Measurements from ENCODE around the gene TSKS. TPM values are rescaled to one million over a fixed set of nuclear protein-coding genes. Genes with fewer than 3 reads are reported as not detected.
A peak's percentile ranks its signal among the peaks of the same experiment; 100 is the strongest.

TSKS gene
- total RNA-seq, 1 experiment from 2014 or later, result not detected

GRCh38 chr19:49770529-49770928 is 7.4 kb upstream of the TSKS start:
- DNase-seq, result no peak
- Mint-ChIP-seq H3K27ac (ENCODE audit: unreplicated experiment) (no peak overlapping the region), H3K9me3 (ENCODE audit: low read depth, unreplicated experiment) (no peaks in the 10 kb centered on the region), H3K36me3 (ENCODE audit: insufficient read depth, unreplicated experiment) (peaks cover 27% of the 10 kb centered on the region), H3K4me1 (ENCODE audit: low read depth, unreplicated experiment) (peaks cover 24% of the 10 kb centered on the region), H3K27me3 (ENCODE audit: unreplicated experiment) (no peaks in the 10 kb centered on the region), H3K4me3 (ENCODE audit: low read depth, unreplicated experiment) (no peak overlapping the region)
- intact Hi-C loops (cut with micrococcal nuclease; ENCODE audit: unreplicated experiment), result no loop called here
- BruUV-seq (replicated peaks), result no TSS peak
- CTCF ChIA-PET, result interaction anchor here (0.7 kb wide), 1 partner anchor 13 kb away, joined by 4 read pairs; no protein-coding TSS in a partner anchor
- TF ChIP-seq CTCF (IDR thresholded peaks at IDR 0.05; ENCODE audit: unreplicated experiment), result no peak

DNA sequence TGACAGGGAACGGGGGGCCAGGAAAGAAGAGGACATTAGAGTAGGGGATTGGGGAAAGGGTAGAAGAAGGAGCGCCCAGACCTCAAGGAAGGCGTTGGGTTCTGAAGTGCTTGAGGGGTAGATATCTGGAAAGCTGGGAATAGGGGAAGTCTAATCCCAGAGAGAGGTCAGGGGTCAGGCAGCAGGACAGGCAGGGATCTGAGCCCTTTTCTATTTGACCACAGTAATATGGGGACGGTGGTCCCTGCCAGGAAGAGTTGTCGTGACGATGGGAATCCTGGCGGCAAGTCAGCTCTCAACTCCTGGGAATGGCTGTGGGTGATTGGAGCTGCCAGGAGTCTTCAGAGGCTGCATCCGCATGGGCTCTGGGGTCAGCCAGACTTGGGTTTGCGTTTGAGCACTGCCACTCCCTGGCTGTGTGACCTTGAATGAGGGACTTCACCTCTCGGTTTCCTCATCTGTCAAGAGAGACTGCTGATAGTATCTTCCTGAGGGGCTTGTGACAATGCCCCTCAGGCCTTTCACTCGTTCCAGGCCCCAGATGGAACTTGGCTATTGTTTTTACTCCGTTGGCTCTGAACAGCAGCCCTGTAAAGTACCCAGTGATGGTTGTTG is 5.0 kb upstream of the TSKS start:
- TF ChIP-seq CTCF (IDR thresholded peaks at IDR 0.05; ENCODE audit: unreplicated experiment), result no peak
- H3K27me3 Mint-ChIP-seq (ENCODE audit: unreplicated experiment), result no peaks in the 10 kb centered on the region
- DNase-seq, result no peak
- BruUV-seq (replicated peaks), result no TSS peak
- intact Hi-C loops (cut with micrococcal nuclease; ENCODE audit: unreplicated experiment), result no loop called here
- H3K36me3 Mint-ChIP-seq (ENCODE audit: insufficient read depth, unreplicated experiment), result peaks cover 27% of the 10 kb centered on the region
- peak overlapping the region; percentile 79 for H3K4me3 Mint-ChIP-seq (ENCODE audit: low read depth, unreplicated experiment)
- H3K27ac Mint-ChIP-seq (ENCODE audit: unreplicated experiment), result peak overlapping the region; percentile 29
- H3K4me1 Mint-ChIP-seq (ENCODE audit: low read depth, unreplicated experiment), result peaks cover 24% of the 10 kb centered on the region
- H3K9me3 Mint-ChIP-seq (ENCODE audit: low read depth, unreplicated experiment), result no peaks in the 10 kb centered on the region
- CTCF ChIA-PET, result no interaction called here

DNA sequence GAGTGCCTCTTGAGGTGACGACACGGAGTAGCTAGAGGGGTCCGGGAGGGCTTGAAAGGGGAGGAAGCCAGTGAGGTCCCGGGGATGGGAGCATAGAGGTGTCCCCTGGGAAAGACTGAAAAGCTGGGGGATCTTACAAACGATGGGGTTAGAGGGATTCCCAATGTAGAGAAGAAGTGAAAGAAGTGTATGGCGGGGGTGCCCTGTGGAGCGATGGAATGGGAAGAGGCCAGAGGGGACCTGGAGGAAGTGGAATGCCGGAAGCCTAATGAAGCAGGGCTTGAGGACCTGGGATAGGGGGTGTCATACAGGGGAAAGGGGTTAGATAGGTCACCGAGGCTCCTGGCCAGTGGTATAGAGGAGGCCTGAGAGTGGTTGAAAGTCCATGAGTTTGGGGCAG is 4.3 kb upstream of the TSKS start:
- intact Hi-C loops (cut with micrococcal nuclease; ENCODE audit: unreplicated experiment), result no loop called here
- TF ChIP-seq CTCF (IDR thresholded peaks at IDR 0.05; ENCODE audit: unreplicated experiment), result no peak
- Mint-ChIP-seq H3K4me1 (ENCODE audit: low read depth, unreplicated experiment) (peaks cover 24% of the 10 kb centered on the region), H3K4me3 (ENCODE audit: low read depth, unreplicated experiment) (peak overlapping the region; percentile 79), H3K27me3 (ENCODE audit: unreplicated experiment) (no peaks in the 10 kb centered on the region), H3K27ac (ENCODE audit: unreplicated experiment) (peak overlapping the region; percentile 29), H3K9me3 (ENCODE audit: low read depth, unreplicated experiment) (no peaks in the 10 kb centered on the region), H3K36me3 (ENCODE audit: insufficient read depth, unreplicated experiment) (peaks cover 27% of the 10 kb centered on the region)
- BruUV-seq (replicated peaks), result no TSS peak
- CTCF ChIA-PET, result interaction anchor here (0.6 to 1.1 kb wide), 4 partner anchors 10 to 127 kb away, joined by 3 to 6 read pairs (median 4); partner anchors contain the start of gene RRAS
- DNase-seq, result no peak

GRCh38 chr19:49766930-49767299 is 3.8 kb upstream of the TSKS start, which contains the start of gene AP2A1:
TSS of gene AP2A1 (plus strand) at chr19:49767001. CDS start at chr19:49767134, 133 bp downstream.
- peak within 1 kb of the TSS; percentile 79 for H3K4me3 Mint-ChIP-seq (ENCODE audit: low read depth, unreplicated experiment)
- H3K27ac Mint-ChIP-seq (ENCODE audit: unreplicated experiment), result peak within 1 kb of the TSS; percentile 90
- peaks cover 27% of the 10 kb centered on the region for H3K36me3 Mint-ChIP-seq (ENCODE audit: insufficient read depth, unreplicated experiment)
- no peaks in the 10 kb centered on the region for H3K27me3 Mint-ChIP-seq (ENCODE audit: unreplicated experiment)
- CTCF ChIA-PET, result interaction anchor here (0.6 to 1.1 kb wide), 7 partner anchors 9 to 154 kb away, joined by 3 to 6 read pairs (median 4); partner anchors contain the start of gene RRAS
- peaks cover 24% of the 10 kb centered on the region for H3K4me1 Mint-ChIP-seq (ENCODE audit: low read depth, unreplicated experiment)
- intact Hi-C loops (cut with micrococcal nuclease; ENCODE audit: unreplicated experiment), result no loop called here
- no TSS peak for BruUV-seq (replicated peaks)
- H3K9me3 Mint-ChIP-seq (ENCODE audit: low read depth, unreplicated experiment), result no peaks in the 10 kb centered on the region
- DNase-seq, result no peak
- no peak for TF ChIP-seq CTCF (IDR thresholded peaks at IDR 0.05; ENCODE audit: unreplicated experiment)

Measured in Calu3 (cell line).